AG09319 (cell line): ENCODE data around the gene TUT1.

Source experiments
- DNase-seq: peaks from one replicate; pipeline ENCODE4 v3.0.0-alpha.2; 2010; ENCODE audit warnings: low read depth; ENCODE audit errors: extremely low read depth
- CTCF ChIP-seq: IDR thresholded peaks from 2 replicates; pipeline ENCODE4 v1.5.1; 2011; ENCODE audit warnings: low read depth, mild to moderate bottlenecking, inconsistent platforms, low read length, moderate library complexity

The TUT1 gene

DNA sequence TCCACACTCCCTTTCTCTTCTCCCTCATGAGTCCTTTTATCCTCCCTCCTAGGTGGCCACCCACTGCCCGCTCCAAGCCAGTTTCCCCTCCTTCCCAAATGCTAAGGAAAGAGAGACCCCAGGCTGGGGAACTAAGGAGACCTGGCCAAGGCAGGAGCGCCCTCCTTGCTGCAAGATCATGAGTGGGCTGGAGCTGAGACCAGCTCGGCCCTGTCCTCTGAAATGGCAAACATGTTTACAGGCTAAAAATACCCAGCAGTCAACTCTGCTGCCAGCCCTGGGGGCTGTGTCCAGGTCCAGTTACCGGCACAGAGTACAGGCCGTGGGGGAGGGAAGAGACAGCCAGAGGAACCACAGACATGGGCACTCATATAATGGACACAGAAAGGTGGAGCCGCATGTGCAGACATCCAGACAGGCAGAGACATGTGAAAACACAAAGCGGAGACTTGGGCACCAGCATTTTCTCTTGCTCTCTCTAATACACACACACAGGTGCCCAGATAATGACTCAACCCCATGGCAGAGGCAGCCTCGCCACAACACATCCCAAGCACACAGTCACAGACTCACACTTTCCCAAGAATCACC lies 43.5 kb downstream of the TUT1 start:
- no peak for DNase-seq
- TF ChIP-seq CTCF, result no peak

DNA sequence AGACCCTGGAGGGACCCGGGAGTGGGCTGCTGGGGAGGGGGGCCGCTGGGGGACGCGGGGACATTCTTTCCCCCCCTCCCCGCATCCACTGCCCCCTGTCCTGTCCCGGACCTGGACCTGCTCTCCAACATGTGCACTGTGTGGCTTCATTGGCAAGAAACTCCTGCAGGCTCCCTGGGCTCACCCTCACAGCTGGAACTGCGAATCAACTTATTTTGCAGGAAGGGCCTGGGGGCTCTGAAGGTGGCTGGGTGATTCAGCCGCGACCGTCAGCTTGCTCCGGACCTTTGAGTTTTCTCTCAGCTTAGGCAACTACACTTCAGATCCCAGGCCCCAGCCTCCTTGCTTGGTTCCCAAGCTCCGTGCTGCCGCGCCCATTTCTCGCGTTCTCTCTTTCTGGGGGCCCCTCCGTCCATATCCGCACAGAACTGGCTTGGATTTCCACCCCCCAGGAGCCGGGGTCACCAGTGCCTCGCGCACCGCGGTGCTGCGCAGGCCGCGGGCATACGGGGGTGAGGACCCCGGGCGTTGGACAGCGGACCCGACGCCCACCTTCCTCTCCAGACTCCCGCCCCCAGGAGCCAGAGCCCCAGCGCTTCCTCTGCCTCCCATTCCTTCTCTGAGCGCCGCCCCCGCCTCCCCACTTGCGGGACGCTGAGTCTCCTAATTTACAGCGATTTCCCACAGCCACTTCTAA lies 44.2 kb downstream of the TUT1 start:
- TF ChIP-seq CTCF, result no peak
- no peak for DNase-seq

DNA sequence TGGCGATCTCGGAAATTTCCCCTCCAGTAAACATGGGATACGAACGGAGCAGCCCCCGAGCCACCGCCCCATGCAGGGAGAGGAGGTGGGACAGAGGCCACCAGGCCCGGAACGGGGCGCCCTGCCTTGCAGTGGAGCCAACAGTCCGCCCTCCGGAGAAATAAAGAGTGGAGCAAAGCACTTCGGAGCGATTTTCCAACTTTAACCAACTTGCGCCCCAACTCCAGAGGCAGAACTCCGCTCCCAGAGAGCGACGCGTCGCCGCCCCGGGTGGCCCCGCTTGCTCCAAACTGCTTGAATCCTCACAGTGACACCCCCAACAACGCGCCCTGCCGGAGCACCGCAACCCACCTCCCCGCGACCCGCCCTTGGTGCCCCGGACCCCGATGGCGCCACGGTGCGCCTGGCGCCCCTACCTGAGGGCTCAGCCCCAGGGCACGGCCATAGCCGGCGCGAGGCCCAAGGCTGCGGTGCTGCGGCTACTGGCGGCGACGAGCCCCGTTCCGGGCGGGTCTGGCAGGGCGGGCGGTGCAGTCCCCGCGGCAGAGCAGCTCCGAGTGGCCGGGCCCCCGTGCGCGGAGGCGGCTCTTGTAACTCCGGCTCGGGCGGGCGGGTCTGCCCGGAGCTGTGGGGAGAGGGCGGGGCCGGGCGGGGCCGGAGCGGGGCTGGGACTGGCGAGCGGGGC lies 44.9 kb downstream of the TUT1 start, which contains the start of gene AHNAK:
Gene AHNAK, minus strand, starts transcription at position 563 of the 685 bp plus-strand sequence. CDS start 10,708 bp downstream, outside the sequence.
- no peak for DNase-seq

GRCh38 chr11:62545437-62546243 lies 45.7 kb downstream of the TUT1 start:
- no peak; the same call in 1 of the 2 replicates for TF ChIP-seq CTCF

More for the DNA sequence above, 44.9 kb downstream of the TUT1 start, which contains the start of gene AHNAK:
- TF ChIP-seq CTCF, result no peak

DNA sequence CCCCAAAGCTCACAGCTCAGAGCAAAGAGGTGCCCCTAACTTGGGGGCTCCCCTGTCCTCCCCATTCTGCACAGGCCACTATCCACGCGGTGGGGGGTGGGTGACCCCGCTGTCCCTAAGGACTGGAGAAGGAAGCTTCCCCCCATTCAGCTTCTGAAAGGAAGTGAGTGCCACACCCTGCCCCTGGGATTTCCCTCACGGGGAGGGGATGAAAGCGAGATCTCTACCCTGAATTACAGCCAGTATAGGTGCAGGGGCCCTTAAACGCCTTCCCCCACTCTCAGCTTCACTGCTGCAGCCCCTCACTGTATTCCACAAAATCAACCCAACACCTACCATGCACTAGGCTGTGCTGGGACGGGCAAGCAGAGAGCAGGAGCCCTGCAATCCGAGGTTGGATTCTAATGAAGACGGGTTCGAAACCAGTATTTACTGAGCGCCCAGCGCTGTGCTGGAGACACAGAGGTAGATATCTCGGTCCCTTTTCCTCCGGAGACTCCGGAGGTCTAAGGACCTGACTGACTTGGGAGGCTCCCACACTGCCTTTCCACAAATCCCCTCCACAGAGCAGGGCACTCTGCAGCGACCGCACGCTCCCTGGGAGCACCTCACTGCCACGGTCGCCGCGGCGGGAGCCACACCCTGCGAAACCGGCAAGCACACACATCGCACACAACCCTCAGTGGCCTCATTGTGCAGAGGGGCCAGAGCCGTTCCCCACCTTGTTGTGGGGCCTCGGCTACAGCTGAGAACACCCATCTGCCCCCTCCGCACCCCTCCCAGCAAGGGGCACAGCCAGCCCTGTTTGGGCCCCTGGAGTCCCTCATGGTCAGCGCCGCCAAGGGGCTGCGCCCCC lies 46.5 kb downstream of the TUT1 start:
- no peak for TF ChIP-seq CTCF
- DNase-seq, result no peak

More at GRCh38 chr11:62545437-62546243, 45.7 kb downstream of the TUT1 start:
- peak; percentile 86 for DNase-seq

GRCh38 chr11:62543680-62544444 lies 47.5 kb downstream of the TUT1 start:
- TF ChIP-seq CTCF, result no peak
- DNase-seq, result no peak
